ENCODE data around the gene SH2B2. TPM values are rescaled to one million over a fixed set of nuclear protein-coding genes. Genes with fewer than 3 reads are reported as not detected.

SH2B2 gene
- total RNA-seq, 4 donors from 2014 or later, result 13.9 to 28.6 (median 20.6) TPM

- TF ChIP-seq POLR2A (IDR thresholded peaks at IDR 0.05), result no peak
- TF ChIP-seq, protein P1, sequence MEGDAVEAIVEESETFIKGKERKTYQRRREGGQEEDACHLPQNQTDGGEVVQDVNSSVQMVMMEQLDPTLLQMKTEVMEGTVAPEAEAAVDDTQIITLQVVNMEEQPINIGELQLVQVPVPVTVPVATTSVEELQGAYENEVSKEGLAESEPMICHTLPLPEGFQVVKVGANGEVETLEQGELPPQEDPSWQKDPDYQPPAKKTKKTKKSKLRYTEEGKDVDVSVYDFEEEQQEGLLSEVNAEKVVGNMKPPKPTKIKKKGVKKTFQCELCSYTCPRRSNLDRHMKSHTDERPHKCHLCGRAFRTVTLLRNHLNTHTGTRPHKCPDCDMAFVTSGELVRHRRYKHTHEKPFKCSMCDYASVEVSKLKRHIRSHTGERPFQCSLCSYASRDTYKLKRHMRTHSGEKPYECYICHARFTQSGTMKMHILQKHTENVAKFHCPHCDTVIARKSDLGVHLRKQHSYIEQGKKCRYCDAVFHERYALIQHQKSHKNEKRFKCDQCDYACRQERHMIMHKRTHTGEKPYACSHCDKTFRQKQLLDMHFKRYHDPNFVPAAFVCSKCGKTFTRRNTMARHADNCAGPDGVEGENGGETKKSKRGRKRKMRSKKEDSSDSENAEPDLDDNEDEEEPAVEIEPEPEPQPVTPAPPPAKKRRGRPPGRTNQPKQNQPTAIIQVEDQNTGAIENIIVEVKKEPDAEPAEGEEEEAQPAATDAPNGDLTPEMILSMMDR (IDR thresholded peaks at IDR 0.05), result no peak
- WGBS, 2 donors, result 93 to 94% methylated on average over 88 to 108 of the region's 117 CpGs
- intact Hi-C loops (cut with DNase I; ENCODE audit: low total_unique reads), result no loop called here
- no peak for DNase-seq (ENCODE audit: low spot score in 2 of 2)
- no peak overlapping the region for H3K4me3 ChIP-seq (ENCODE audit: low read depth, poor library complexity, severe bottlenecking)
Observed at GRCh38 chr7:102248456-102249395, 37.9 kb upstream of the SH2B2 start.

- intact Hi-C loops (cut with DNase I; ENCODE audit: low total_unique reads), result no loop called here
- 82 to 84% methylated on average over 7 of the region's 7 CpGs for WGBS, 2 donors
- no peak overlapping the region for H3K4me3 ChIP-seq (ENCODE audit: low read depth, poor library complexity, severe bottlenecking)
- no peak for TF ChIP-seq POLR2A (IDR thresholded peaks at IDR 0.05)
- TF ChIP-seq, protein P1 (IDR thresholded peaks at IDR 0.05), result no peak
- DNase-seq (ENCODE audit: low spot score in 2 of 2), result no peak
Observed at GRCh38 chr7:102251531-102252365, 34.9 kb upstream of the SH2B2 start.

DNA sequence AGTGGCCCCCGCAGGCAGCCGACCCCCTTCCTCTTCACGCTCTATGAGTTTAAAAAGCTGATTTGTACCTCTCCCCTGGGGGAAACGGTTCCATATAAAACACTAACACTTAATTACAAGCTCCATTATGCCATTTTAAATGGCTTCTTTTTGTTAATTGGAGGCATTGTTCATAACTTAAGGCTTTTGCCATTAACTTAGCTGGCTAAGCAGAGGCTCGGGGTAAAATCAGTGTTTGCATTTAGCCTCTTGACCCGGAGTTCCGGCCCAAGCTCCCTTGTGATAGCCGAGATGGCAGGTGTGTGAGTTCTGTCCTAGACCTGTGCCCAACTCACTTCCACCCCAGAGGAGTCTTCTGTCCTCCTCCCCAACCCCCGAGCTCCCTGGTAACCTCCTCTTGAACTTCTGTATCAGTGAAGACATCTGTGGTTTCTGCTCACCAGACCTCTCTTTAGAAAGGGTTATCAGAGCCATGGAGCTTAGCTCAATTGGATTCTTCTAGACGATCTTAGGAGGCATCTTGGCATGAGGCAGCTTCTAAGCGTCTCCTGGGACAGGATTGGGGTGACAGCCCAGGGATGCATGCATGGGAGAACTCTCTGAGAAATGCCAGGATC, 34.2 kb upstream of the SH2B2 start:
- TF ChIP-seq, protein P1 (IDR thresholded peaks at IDR 0.05), result no peak
- TF ChIP-seq POLR2A (IDR thresholded peaks at IDR 0.05), result no peak
- no peak overlapping the region for H3K4me3 ChIP-seq (ENCODE audit: low read depth, poor library complexity, severe bottlenecking)
- 84 to 87% methylated on average over 11 of the region's 11 CpGs for WGBS, 2 donors
- intact Hi-C loops (cut with DNase I; ENCODE audit: low total_unique reads), result no loop called here
- DNase-seq (ENCODE audit: low spot score in 2 of 2), result no peak

- TF ChIP-seq, protein P1 (IDR thresholded peaks at IDR 0.05), result no peak
- TF ChIP-seq POLR2A (IDR thresholded peaks at IDR 0.05), result no peak
- H3K4me3 ChIP-seq (ENCODE audit: low read depth, poor library complexity, severe bottlenecking), result no peak overlapping the region
Observed at GRCh38 chr7:102253066-102253972, 33.3 kb upstream of the SH2B2 start.

GRCh38 chr7:102253973-102254370, 32.7 kb upstream of the SH2B2 start:
- DNase-seq (ENCODE audit: low spot score in 2 of 2), result no peak
- intact Hi-C loops (cut with DNase I; ENCODE audit: low total_unique reads), result no loop called here
- no peak overlapping the region for H3K4me3 ChIP-seq (ENCODE audit: low read depth, poor library complexity, severe bottlenecking)
- WGBS, 2 donors, result 92 to 93% methylated on average over 13 of the region's 13 CpGs
- TF ChIP-seq POLR2A (IDR thresholded peaks at IDR 0.05), result no peak

More at GRCh38 chr7:102253066-102253972, 33.3 kb upstream of the SH2B2 start:
- 93 to 94% methylated on average over 19 of the region's 19 CpGs for WGBS, 2 donors
- intact Hi-C loops (cut with DNase I; ENCODE audit: low total_unique reads), result no loop called here
- DNase-seq (ENCODE audit: low spot score in 2 of 2), result no peak

All from lower leg skin (tissue), 4 donors.